AG04450 (cell line): ENCODE data around the gene POU3F3. TPM values are rescaled to one million over a fixed set of nuclear protein-coding genes. Genes with fewer than 3 reads are reported as not detected.

Experiments used
- CTCF ChIA-PET: fragments of 300-600, 350-600 bp; formaldehyde crosslinking; extraction: SDS; loops from one replicate; lab custom pipeline; 2022; ENCODE audit warnings: antibody characterized with exemption, inconsistent platforms; lab: Charles Lee
- POLR2A ChIA-PET: fragments of 350-600 bp; formaldehyde crosslinking; extraction: SDS; loops from one replicate; lab custom pipeline; 2021; ENCODE audit warnings: antibody characterized with exemption, inconsistent platforms; lab: Yijun Ruan, JAX
- DNase-seq: peaks from one replicate; pipeline ENCODE4 v3.0.0-alpha.2; 2011; ENCODE audit warnings: low read depth, low spot score
- H3K27ac ChIP-seq: one replicate; pipeline ENCODE4 v1.5.1; 2012; ENCODE audit warnings: low read depth, low read length, control low read depth
- H3K27me3 ChIP-seq: one replicate; pipeline ENCODE4 v1.6.0; 2012; ENCODE audit warnings: low read length; ENCODE audit not compliant: control insufficient read depth, insufficient read depth
- H3K4me3 ChIP-seq: 2 replicates; pipeline ENCODE4 v1.5.1; 2011; ENCODE audit warnings: mild to moderate bottlenecking, low read depth, low read length, control low read depth
- H3K9me3 ChIP-seq: 2 replicates; pipeline ENCODE4 v1.5.1; 2012; ENCODE audit warnings: low read length; ENCODE audit not compliant: control insufficient read depth, insufficient read depth
- polyA plus RNA-seq: library from polyadenylated mRNA; depleted of rRNA; stranded (reverse); fragments of >200 nt; gene quantifications from 2 replicates; pipeline ENCODE4 v1.2.3, GENCODE V29; 2011
- TF ChIP-seq, protein P1 (sequence below): IDR thresholded peaks from 2 replicates; pipeline ENCODE4 v1.5.1; 2011; ENCODE audit warnings: low read depth, low read length, control low read depth, inconsistent platforms

Gene POU3F3
- polyA plus RNA-seq, 1 experiment: not detected

DNA sequence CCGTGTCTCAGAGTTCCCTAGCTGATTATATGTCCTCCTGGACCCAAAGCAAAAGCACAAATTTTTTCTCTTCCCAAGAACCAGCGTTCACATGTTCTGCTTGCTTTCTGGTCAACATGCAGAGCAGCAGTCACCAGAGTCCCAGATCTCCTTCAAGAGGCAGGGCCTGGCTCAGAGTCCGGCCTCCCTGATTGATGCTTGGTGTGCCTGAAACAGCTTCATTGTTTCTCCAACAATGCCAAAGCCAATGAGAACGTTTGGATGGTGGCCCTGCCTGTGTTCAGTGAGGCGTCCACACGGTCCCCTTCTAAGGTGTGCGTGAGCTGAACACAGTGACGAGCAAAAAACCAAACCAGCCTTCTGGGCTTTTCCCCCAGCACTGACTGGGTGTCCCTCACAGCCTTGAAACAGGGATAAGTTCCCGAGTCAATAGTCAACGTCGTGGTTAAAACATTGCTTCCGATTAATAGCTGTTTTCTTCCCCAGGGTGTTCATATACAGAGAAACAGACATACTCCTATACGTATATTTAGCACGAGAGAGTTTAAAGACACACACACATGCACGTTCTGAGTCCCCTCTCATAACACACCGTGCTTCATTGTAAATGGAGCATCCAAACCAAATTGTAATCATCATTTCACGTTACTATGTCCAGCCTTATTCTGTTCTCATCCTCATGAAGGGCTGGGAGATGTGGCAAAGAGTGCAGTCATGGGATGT, 19.3 kb upstream of the POU3F3 start:
- no peaks in the 10 kb centered on the region for H3K27me3 ChIP-seq
- CTCF ChIA-PET: interaction anchor here (1.0 kb wide), 1 partner anchor 15 kb away, joined by 3 read pairs; no protein-coding TSS in a partner anchor
- TF ChIP-seq, protein P1, sequence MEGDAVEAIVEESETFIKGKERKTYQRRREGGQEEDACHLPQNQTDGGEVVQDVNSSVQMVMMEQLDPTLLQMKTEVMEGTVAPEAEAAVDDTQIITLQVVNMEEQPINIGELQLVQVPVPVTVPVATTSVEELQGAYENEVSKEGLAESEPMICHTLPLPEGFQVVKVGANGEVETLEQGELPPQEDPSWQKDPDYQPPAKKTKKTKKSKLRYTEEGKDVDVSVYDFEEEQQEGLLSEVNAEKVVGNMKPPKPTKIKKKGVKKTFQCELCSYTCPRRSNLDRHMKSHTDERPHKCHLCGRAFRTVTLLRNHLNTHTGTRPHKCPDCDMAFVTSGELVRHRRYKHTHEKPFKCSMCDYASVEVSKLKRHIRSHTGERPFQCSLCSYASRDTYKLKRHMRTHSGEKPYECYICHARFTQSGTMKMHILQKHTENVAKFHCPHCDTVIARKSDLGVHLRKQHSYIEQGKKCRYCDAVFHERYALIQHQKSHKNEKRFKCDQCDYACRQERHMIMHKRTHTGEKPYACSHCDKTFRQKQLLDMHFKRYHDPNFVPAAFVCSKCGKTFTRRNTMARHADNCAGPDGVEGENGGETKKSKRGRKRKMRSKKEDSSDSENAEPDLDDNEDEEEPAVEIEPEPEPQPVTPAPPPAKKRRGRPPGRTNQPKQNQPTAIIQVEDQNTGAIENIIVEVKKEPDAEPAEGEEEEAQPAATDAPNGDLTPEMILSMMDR: no peak
- no peak for DNase-seq
- H3K9me3 ChIP-seq: no peaks in the 10 kb centered on the region
- H3K27ac ChIP-seq: no peak overlapping the region
- POLR2A ChIA-PET: no interaction called here
- no peak overlapping the region for H3K4me3 ChIP-seq

DNA sequence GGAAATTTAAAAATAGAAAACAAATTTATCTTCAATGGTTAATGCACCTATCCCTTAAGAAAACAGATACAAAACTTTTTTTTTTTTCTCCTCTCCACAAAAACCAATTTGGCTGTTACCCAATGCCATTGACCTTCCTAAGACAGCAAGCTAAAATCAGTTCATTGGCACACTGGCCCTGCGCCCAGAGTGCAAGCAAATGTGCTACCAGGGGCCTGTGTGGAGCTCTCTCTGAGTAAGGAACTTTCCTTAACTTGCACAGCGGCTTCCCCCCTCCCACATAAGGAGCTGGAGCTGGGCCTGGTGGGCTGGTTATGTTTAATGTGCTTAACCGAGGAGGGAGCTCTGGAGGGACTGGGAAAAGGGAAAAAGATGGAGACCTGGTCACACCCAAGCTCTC, 17.6 kb upstream of the POU3F3 start:
- Histone ChIP-seq H3K4me3 (no peak overlapping the region), H3K27me3 (no peaks in the 10 kb centered on the region), H3K9me3 (no peaks in the 10 kb centered on the region), H3K27ac (no peak overlapping the region)
- ChIA-PET POLR2A (no interaction called here), CTCF (no interaction called here)
- no peak for DNase-seq
- TF ChIP-seq, protein P1: no peak

DNA sequence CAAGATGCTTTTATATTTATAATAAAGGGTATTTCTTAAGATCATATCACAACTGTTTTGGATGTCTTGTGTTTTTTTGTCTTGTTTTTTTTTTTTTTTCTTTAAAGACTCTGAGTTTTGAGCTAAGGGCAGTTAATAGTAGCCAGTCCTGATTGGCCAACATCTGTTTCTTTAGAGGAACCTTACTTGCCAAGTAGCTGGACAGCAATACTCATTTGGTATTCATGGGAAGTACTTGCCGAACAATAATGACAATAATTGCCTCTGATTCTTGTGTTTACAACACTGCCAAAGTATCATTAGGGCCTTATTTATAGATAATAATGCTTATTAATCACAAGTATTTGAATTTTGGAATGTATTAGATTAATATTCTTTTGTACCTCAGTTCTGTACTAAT, 17.1 kb upstream of the POU3F3 start:
- no peak for DNase-seq
- ChIA-PET POLR2A (no interaction called here), CTCF (interaction anchor here (0.9 to 1.4 kb wide), 2 partner anchors 11 to 13 kb away, joined by 5 to 13 read pairs; no protein-coding TSS in a partner anchor)
- Histone ChIP-seq H3K27ac (no peak overlapping the region), H3K27me3 (no peaks in the 10 kb centered on the region), H3K9me3 (no peaks in the 10 kb centered on the region), H3K4me3 (no peak overlapping the region)
- TF ChIP-seq, protein P1: no peak

DNA sequence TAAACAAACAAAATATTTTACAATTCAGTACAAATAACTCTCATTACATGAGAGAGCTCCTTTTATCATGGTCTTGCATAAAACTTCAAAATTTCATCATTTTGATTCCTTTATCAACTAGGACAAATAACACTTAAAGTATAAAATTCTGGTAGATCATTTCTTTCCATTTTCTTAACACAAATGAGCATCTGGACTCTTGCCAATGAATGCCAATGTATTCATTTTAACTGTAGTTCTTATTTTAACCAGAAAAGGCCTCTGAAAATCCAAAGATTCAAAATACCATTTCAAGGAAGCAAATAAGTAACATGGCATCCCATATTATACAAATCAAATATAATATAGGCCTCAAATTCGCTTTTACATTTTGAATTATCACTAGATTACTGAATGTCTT, 13.8 kb upstream of the POU3F3 start:
- peaks cover 3% of the 10 kb centered on the region; the same call in 1 of the 2 replicates for H3K9me3 ChIP-seq
- CTCF ChIA-PET: interaction anchor here (1.1 kb wide), 1 partner anchor 10 kb away, joined by 6 read pairs; no protein-coding TSS in a partner anchor
- TF ChIP-seq, protein P1: no peak
- POLR2A ChIA-PET: no interaction called here
- no peak overlapping the region for H3K4me3 ChIP-seq
- no peak for DNase-seq
- no peak overlapping the region for H3K27ac ChIP-seq
- peaks cover 25% of the 10 kb centered on the region for H3K27me3 ChIP-seq

DNA sequence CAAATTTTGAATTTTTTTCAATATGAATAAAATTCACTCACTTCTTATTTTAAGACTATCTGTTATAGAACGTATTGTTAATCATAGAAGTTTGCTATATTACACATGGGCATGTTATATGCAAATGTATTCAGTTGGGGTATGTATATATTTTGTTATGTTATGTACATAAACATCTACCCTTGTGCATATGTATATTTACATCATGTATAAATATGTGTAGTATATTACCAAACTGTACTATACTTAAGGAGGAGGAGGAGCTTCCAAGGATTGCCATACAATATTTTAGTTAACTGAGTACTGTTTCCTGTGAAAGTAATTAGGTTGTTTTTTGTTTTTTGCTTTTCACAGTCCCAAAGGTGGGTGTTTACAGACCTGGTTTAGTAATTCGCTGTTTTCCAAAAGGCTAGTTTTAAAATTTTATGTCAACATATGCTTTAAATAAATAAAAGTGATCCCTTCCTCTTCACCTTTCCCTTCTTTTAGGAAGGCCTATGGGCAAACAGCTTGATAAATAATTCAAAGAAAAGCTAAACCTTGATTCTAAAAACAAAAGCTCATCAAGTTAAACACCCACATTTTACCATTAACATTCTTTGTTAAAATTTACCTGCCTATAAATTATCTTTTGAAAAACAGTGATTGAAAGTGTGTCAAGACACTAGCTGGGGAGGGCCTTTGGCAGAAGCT, 12.9 kb upstream of the POU3F3 start:
- no peak overlapping the region for H3K4me3 ChIP-seq
- POLR2A ChIA-PET: no interaction called here
- TF ChIP-seq, protein P1: no peak
- peaks cover 3% of the 10 kb centered on the region; the same call in 1 of the 2 replicates for H3K9me3 ChIP-seq
- H3K27me3 ChIP-seq: peaks cover 33% of the 10 kb centered on the region
- no peak for DNase-seq
- CTCF ChIA-PET: interaction anchor here (0.9 kb wide), 1 partner anchor 8 kb away, joined by 6 read pairs; no protein-coding TSS in a partner anchor
- H3K27ac ChIP-seq: no peak overlapping the region
